Testis (tissue), 3 donors: ENCODE data around the gene CC2D1A. TPM values are rescaled to one million over a fixed set of nuclear protein-coding genes. Genes with fewer than 3 reads are reported as not detected.

Experiments
- DNase-seq: peaks from one replicate; pipeline ENCODE4 v3.0.0-alpha.2; 2019
- H3K27ac ChIP-seq, 2 donors: fragments of 200-600 bp; sonication (generic); one replicate each; pipeline ENCODE4 v1.5.1; 2019
- H3K27me3 ChIP-seq: fragments of 200-600 bp; sonication (generic); one replicate; pipeline ENCODE4 v1.5.1; 2019
- H3K36me3 ChIP-seq: fragments of 200-600 bp; sonication (generic); one replicate; pipeline ENCODE4 v1.5.1; 2017; ENCODE audit warnings: low read depth; ENCODE audit errors: missing control alignments
- H3K4me1 ChIP-seq: fragments of 200-600 bp; sonication (generic); one replicate; pipeline ENCODE4 v1.5.1; 2019
- H3K4me3 ChIP-seq, 2 donors: fragments of 200-600 bp; sonication (generic); one replicate each; pipeline ENCODE4 v1.5.1; 2017 to 2019
- H3K9me3 ChIP-seq: fragments of 200-600 bp; sonication (generic); one replicate; pipeline ENCODE4 v1.5.1; 2017
- POLR2A ChIP-seq: fragments of 450-650 bp; IDR thresholded peaks from one replicate; pipeline ENCODE4 v1.6.1; 2017; ENCODE audit warnings: antibody characterized with exemption, mild to moderate bottlenecking, moderate library complexity
- WGBS, 2 donors: methylation state at CpG; one replicate each; pipeline ENCODE4 v1.1.5; 2018; 5-methylcytosine and 5-hydroxymethylcytosine counted together
- intact Hi-C: fragments of 100-400 bp; cut with DNase I; formaldehyde crosslinking; loops from one replicate; pipeline ENCODE4 v1.15.1; 2023; ENCODE audit warnings: low total_unique reads
- polyA plus RNA-seq: library from polyadenylated mRNA; stranded (reverse); fragments of 350-450 nt; fragmentation: Illumina TruSeq; extraction: RNeasy Lipid Tissue Mini Kit (QIAGEN cat#74804); gene quantifications from one replicate; pipeline ENCODE4 v1.2.3, GENCODE V29; 2014; ENCODE audit warnings: low read depth, low replicate concordance; ENCODE audit not compliant: insufficient read depth
- total RNA-seq, 2 donors: library from RNA; depleted of rRNA; stranded (reverse); fragments of >200 nt; gene quantifications; one replicate each; pipeline ENCODE4 v1.2.3, GENCODE V29; 2016
- TF ChIP-seq, protein P1 (sequence below), 3 experiments: fragments of 450-650 bp in 2 of 3; fragments of 200-600 bp in 1 of 3; sonication (generic) in 1 of 3; IDR thresholded peaks; one replicate each; pipeline ENCODE4 v1.5.1; 2016 to 2019; ENCODE audit warnings: antibody characterized with exemption in 3 of 3, mild to moderate bottlenecking in 2 of 3, moderate library complexity in 1 of 3

CC2D1A gene
- total and polyA plus RNA-seq, 3 donors from 2014 or later = 31.0 to 62.7 (median 56.6) TPM

DNA sequence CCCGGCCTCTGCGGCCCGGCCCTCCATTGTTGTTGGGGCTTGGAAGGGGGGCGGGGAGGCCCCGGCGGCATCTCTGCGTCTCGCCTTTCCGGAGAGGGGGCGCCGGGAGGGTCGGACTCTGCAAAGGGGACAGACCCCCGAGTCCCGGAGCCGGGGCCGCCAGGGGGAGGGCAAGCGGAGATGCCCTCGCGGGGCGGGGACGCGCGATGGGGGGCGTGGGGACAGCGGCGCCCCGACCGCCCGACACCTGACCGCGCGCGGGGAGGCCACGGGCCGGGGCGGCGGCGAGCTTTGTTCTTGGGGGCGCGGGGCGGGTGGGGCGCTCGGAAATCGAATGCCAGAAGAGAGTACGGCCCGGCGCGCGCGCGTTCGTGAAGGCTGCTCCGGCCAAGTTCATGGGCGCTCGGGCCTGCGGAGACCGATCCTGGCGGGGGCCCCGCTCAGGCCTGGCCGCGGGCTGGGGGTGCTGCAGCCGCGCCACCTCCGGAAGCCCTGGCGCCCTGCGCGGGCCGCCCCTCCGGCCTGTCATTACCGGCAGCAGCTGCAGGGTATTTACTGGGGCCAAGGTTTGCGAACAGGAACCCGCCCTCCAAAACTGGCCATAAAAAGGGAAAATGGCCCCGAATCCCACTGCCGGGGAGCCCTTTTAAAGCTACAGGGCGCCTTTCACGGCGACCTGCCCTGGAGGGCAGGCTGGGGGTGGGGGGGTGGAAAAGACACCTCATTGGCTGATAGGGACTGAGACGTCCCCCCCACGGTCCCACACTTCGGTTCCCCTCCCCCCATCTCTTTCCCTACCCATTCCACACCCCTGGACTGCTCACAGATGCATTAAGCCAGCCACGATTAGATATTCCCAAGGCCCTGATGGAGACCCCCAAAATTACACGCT is 40.2 kb upstream of the CC2D1A start:
- peaks cover 11% of the 10 kb centered on the region for H3K4me1 ChIP-seq
- no peaks in the 10 kb centered on the region for H3K9me3 ChIP-seq
- WGBS, 2 donors = 2% methylated on average over 77 of the region's 82 CpGs; no CpG with 5 or more reads in 1 of the 2 donors
- no peak overlapping the region for H3K27ac ChIP-seq
- TF ChIP-seq, protein P1, sequence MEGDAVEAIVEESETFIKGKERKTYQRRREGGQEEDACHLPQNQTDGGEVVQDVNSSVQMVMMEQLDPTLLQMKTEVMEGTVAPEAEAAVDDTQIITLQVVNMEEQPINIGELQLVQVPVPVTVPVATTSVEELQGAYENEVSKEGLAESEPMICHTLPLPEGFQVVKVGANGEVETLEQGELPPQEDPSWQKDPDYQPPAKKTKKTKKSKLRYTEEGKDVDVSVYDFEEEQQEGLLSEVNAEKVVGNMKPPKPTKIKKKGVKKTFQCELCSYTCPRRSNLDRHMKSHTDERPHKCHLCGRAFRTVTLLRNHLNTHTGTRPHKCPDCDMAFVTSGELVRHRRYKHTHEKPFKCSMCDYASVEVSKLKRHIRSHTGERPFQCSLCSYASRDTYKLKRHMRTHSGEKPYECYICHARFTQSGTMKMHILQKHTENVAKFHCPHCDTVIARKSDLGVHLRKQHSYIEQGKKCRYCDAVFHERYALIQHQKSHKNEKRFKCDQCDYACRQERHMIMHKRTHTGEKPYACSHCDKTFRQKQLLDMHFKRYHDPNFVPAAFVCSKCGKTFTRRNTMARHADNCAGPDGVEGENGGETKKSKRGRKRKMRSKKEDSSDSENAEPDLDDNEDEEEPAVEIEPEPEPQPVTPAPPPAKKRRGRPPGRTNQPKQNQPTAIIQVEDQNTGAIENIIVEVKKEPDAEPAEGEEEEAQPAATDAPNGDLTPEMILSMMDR (IDR thresholded peaks at IDR 0.05) = no peak
- TF ChIP-seq POLR2A = no peak
- H3K27me3 ChIP-seq = no peaks in the 10 kb centered on the region
- peak overlapping the region; percentile 58 to 60 for H3K4me3 ChIP-seq
- intact Hi-C loops = loop anchor here (10.0 kb wide), 1 partner anchor 81 kb away; no protein-coding TSS in a partner anchor
- no peaks in the 10 kb centered on the region for H3K36me3 ChIP-seq
- DNase-seq = no peak

DNA sequence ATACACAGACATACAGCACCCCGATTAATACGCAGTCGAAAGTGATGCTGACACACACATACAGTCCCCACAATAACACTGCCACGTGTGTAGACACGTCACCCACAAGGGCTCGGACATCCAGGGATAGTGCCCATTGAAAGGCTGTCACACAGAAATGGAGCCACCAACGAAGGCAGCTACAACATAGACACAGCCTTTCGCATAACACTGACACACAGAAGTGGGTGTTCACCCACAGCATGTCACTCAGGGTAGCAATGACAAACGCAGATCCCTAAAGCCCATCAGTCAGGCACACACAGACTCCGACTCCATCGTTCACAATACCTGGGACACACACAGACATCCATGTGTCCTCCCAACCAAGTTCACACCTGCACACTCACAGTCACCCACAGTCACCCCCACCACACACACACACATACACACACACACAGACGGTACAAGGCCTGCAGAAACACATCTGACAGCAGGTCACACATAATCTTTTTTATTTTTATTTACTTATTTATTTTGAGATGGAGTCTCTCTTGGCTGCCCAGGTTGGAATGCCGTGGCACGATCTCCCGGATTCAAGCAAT is 39.4 kb upstream of the CC2D1A start:
- TF ChIP-seq, protein P1 (IDR thresholded peaks at IDR 0.05) = no peak
- TF ChIP-seq POLR2A = no peak
- WGBS, 2 donors = 74 to 75% methylated on average over 8 to 15 of the region's 15 CpGs
- Histone ChIP-seq H3K9me3 (no peaks in the 10 kb centered on the region), H3K27me3 (no peaks in the 10 kb centered on the region), H3K36me3 (no peaks in the 10 kb centered on the region), H3K4me1 (peaks cover 10% of the 10 kb centered on the region), H3K27ac (no peak overlapping the region), H3K4me3 (no peak overlapping the region)
- DNase-seq = no peak
- intact Hi-C loops = loop anchor here (10.0 kb wide), 1 partner anchor 82 kb away; no protein-coding TSS in a partner anchor

DNA sequence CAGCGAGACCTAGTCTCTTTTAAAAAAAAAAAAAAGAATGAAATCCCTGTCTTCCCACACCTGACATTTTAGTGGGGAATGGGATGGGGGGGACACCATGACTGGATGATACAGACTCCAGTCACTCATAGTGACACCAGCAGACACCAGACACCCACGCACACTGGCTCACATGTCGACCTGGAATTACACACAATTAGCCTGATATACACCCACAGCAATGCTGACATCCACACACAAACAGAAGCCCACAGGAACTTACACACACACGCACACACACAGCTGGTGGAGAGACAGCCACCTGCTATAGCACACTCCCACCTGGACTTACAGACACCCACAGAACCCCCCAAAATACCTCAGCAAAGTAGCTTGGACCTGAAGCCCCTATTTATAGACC is 37.3 kb upstream of the CC2D1A start:
- intact Hi-C loops = loop anchor here (10.0 kb wide), 1 partner anchor 84 kb away; no protein-coding TSS in a partner anchor
- Histone ChIP-seq H3K4me3 (no peak overlapping the region), H3K27me3 (no peaks in the 10 kb centered on the region), H3K36me3 (no peaks in the 10 kb centered on the region), H3K4me1 (peaks cover 11% of the 10 kb centered on the region), H3K27ac (no peak overlapping the region), H3K9me3 (no peaks in the 10 kb centered on the region)
- 81 to 89% methylated on average over 4 of the region's 4 CpGs for WGBS, 2 donors
- TF ChIP-seq POLR2A = no peak
- TF ChIP-seq, protein P1 (IDR thresholded peaks at IDR 0.05) = no peak
- no peak for DNase-seq

DNA sequence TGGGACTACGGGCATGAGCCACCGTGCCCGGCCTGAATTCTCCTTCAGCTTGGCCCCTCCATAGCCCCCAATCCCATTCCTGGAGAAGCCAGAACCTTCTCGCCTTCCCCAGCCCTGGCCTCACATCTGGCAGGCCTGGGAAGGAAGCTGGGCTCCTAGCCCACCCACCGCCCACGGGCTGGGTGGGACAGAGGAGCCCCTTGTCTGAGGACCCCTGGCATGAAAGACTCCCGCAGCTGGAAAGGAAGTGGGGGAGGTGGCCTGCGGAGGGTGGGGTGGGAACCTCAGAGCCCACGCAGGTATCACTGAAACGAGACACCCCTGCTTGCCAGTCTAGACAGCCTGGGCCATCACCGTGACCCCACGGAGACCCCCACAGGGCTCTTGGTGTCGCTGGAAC is 36.7 kb upstream of the CC2D1A start:
- intact Hi-C loops = loop anchor here (10.0 kb wide), 1 partner anchor 84 kb away; no protein-coding TSS in a partner anchor
- Histone ChIP-seq H3K27ac (no peak overlapping the region), H3K27me3 (no peaks in the 10 kb centered on the region), H3K9me3 (no peaks in the 10 kb centered on the region), H3K4me1 (peaks cover 13% of the 10 kb centered on the region), H3K4me3 (no peak overlapping the region), H3K36me3 (no peaks in the 10 kb centered on the region)
- no peak for DNase-seq
- TF ChIP-seq, protein P1 (IDR thresholded peaks at IDR 0.05) = no peak
- no peak for TF ChIP-seq POLR2A
- 79 to 80% methylated on average over 11 of the region's 13 CpGs for WGBS, 2 donors
